Left lung (tissue), 10 donors: ENCODE measurements around the gene OAF. TPM values are rescaled to one million over a fixed set of nuclear protein-coding genes. Genes with fewer than 3 reads are reported as not detected.

Experiments
- ATAC-seq: fragments of 200-7000 bp; cut with Tn5 transposase; one replicate; pipeline ENCODE4 v1.9.1; 2020; ENCODE audit warnings: moderate library complexity
- DNase-seq, 4 donors: peaks; one replicate each; pipeline ENCODE4 v3.0.0-alpha.2; 2013 to 2020
- H3K27ac ChIP-seq, 2 donors: fragments of 200-600 bp; sonication (generic) in 1 of 2; one replicate each; pipeline versions ENCODE4 v1.5.0 to v1.8.0; 2020 to 2021
- H3K27me3 ChIP-seq, 2 donors: fragments of 200-600 bp; sonication (generic) in 1 of 2; one replicate each; pipeline versions ENCODE4 v1.5.0 to v1.8.0; 2020 to 2021
- H3K36me3 ChIP-seq, 2 donors: fragments of 200-600 bp; sonication (generic) in 1 of 2; one replicate each; pipeline versions ENCODE4 v1.5.0 to v1.8.0; 2020 to 2021
- H3K4me1 ChIP-seq, 2 donors: fragments of 200-600 bp; one replicate each; pipeline ENCODE4 v1.8.0; 2021
- H3K4me3 ChIP-seq, 2 donors: fragments of 200-600 bp; sonication (generic) in 1 of 2; one replicate each; pipeline versions ENCODE4 v1.5.0 to v1.8.0; 2020 to 2021; ENCODE audit warnings: mild to moderate bottlenecking in 1 of 2
- H3K9me3 ChIP-seq, 2 donors: fragments of 200-600 bp; sonication (generic) in 1 of 2; one replicate each; pipeline versions ENCODE4 v1.5.0 to v1.8.0; 2020 to 2021
- CTCF ChIP-seq, 2 donors: fragments of 200-600 bp; sonication (generic) in 1 of 2; IDR thresholded peaks; one replicate each; pipeline versions ENCODE4 v1.5.0 to v1.8.0; 2021; ENCODE audit warnings: antibody characterized with exemption in 2 of 2
- intact Hi-C, 2 donors: fragments of 100-400 bp; cut with DNase I; formaldehyde crosslinking; loops; one replicate each; pipeline versions ENCODE4 v1.11.2 to v1.14.2; 2022
- polyA plus RNA-seq, 6 donors: library from polyadenylated mRNA; unstranded; fragments of 120-200 nt; gene quantifications; one replicate each; pipeline ENCODE4 v1.2.1, GENCODE V29; 2013; ENCODE audit not compliant: insufficient read length in 6 of 6
- total RNA-seq, 2 donors: library from RNA; stranded (reverse); fragmentation: NEBNext Ultra II Directional; extraction: Animal tissue kit (Norgen Biotek cat#: 25700); gene quantifications; one replicate each; pipeline ENCODE4 v1.2.1, GENCODE V29; 2021
- donor health status: DM: no; HTN: yes; CAD: no.
- donor health status: DM: no; HTN: no; CAD: no.

Gene OAF
- total and polyA plus RNA-seq, 8 donors, result 19.5 to 38.0 (median 28.0) TPM

- TF ChIP-seq CTCF (IDR thresholded peaks at IDR 0.05), result no peak
- H3K4me3 ChIP-seq, result no peak overlapping the region
- no peak for ATAC-seq
- peaks cover 0 to 20% of the 10 kb centered on the region in 2 donors for H3K27me3 ChIP-seq
- intact Hi-C loops, result no loop called here
- H3K9me3 ChIP-seq, result no peaks in the 10 kb centered on the region
- no peak overlapping the region for H3K27ac ChIP-seq
- DNase-seq, result no peak
- no peaks in the 10 kb centered on the region for H3K4me1 ChIP-seq
- no peaks in the 10 kb centered on the region for H3K36me3 ChIP-seq
Observed at GRCh38 chr11:120200677-120201076, 10.2 kb upstream of the OAF start.

- TF ChIP-seq CTCF (IDR thresholded peaks at IDR 0.05), result no peak
- Histone ChIP-seq H3K4me3 (no peak overlapping the region), H3K27ac (no peak overlapping the region), H3K9me3 (no peaks in the 10 kb centered on the region), H3K27me3 (peaks cover 0 to 20% of the 10 kb centered on the region in 2 donors), H3K36me3 (no peaks in the 10 kb centered on the region), H3K4me1 (no peaks in the 10 kb centered on the region)
- no peak for ATAC-seq
- no peak for DNase-seq
- intact Hi-C loops, result no loop called here
Observed at GRCh38 chr11:120201653-120202052, 9.2 kb upstream of the OAF start.

GRCh38 chr11:120203626-120204025 is 7.2 kb upstream of the OAF start:
- H3K4me1 ChIP-seq, result peaks cover 0 to 14% of the 10 kb centered on the region in 2 donors
- H3K9me3 ChIP-seq, result no peaks in the 10 kb centered on the region
- peaks cover 0 to 22% of the 10 kb centered on the region in 2 donors for H3K27me3 ChIP-seq
- no peak overlapping the region for H3K4me3 ChIP-seq
- intact Hi-C loops, result no loop called here
- H3K36me3 ChIP-seq, result no peaks in the 10 kb centered on the region
- DNase-seq (no peak), ATAC-seq (no peak)
- H3K27ac ChIP-seq, result no peak overlapping the region
- TF ChIP-seq CTCF (IDR thresholded peaks at IDR 0.05), result no peak

GRCh38 chr11:120205596-120206161 is 5.2 kb upstream of the OAF start:
- no peak for ATAC-seq
- no peak for TF ChIP-seq CTCF (IDR thresholded peaks at IDR 0.05)
- intact Hi-C loops, result no loop called here
- Histone ChIP-seq H3K4me3 (no peak overlapping the region), H3K27ac (no peak overlapping the region), H3K36me3 (no peaks in the 10 kb centered on the region), H3K4me1 (peaks cover 5 to 33% of the 10 kb centered on the region in 2 donors), H3K27me3 (peaks cover 0 to 22% of the 10 kb centered on the region in 2 donors), H3K9me3 (no peaks in the 10 kb centered on the region)
- DNase-seq, result no peak

GRCh38 chr11:120207512-120207911 is 3.3 kb upstream of the OAF start:
- Histone ChIP-seq H3K4me1 (peaks cover 5 to 43% of the 10 kb centered on the region in 2 donors), H3K27me3 (peaks cover 0 to 40% of the 10 kb centered on the region in 2 donors), H3K9me3 (no peaks in the 10 kb centered on the region), H3K36me3 (no peaks in the 10 kb centered on the region), H3K27ac (peak overlapping the region in 1 of 2 donors; percentile 63), H3K4me3 (no peak overlapping the region)
- no peak for TF ChIP-seq CTCF (IDR thresholded peaks at IDR 0.05)
- DNase-seq (no peak), ATAC-seq (no peak)
- intact Hi-C loops, result no loop called here
